Upper lobe of right lung (tissue), 1 donor: Measurements from ENCODE around the gene OSBPL5. TPM values are rescaled to one million over a fixed set of nuclear protein-coding genes. Genes with fewer than 3 reads are reported as not detected.

Experiments
- ATAC-seq: fragments of 200-7000 bp; cut with Tn5 transposase; one replicate; pipeline ENCODE4 v1.9.1; 2020; ENCODE audit warnings: mild to moderate bottlenecking, moderate library complexity
- DNase-seq: peaks from one replicate; pipeline ENCODE4 v3.0.0-alpha.2; 2020
- H3K27ac ChIP-seq: fragments of 200-600 bp; one replicate; pipeline ENCODE4 v1.8.0; 2022
- H3K27me3 ChIP-seq: fragments of 200-600 bp; one replicate; pipeline ENCODE4 v1.8.0; 2022; ENCODE audit warnings: mild to moderate bottlenecking
- H3K36me3 ChIP-seq: fragments of 200-600 bp; one replicate; pipeline ENCODE4 v1.8.0; 2022
- H3K4me1 ChIP-seq: fragments of 200-600 bp; one replicate; pipeline ENCODE4 v1.8.0; 2022
- H3K4me3 ChIP-seq: fragments of 200-600 bp; one replicate; pipeline ENCODE4 v1.8.0; 2022; ENCODE audit warnings: mild to moderate bottlenecking
- H3K9me3 ChIP-seq: fragments of 200-600 bp; one replicate; pipeline ENCODE4 v1.8.0; 2022
- intact Hi-C: fragments of 100-400 bp; cut with DNase I; formaldehyde crosslinking; loops from one replicate; pipeline ENCODE4 v1.11.0; 2022
- total RNA-seq: library from RNA; stranded (reverse); fragmentation: NEBNext Ultra II Directional; extraction: Animal tissue kit (Norgen Biotek cat#: 25700); gene quantifications from one replicate; pipeline ENCODE4 v1.2.1, GENCODE V29; 2021
- TF ChIP-seq, protein P1 (sequence below): fragments of 200-600 bp; IDR thresholded peaks from one replicate; pipeline ENCODE4 v1.8.0; 2022; ENCODE audit warnings: antibody characterized with exemption
- donor health status: DM: no; HTN: yes; CAD: no; lungs with severe emphysema.

OSBPL5 gene
- total RNA-seq, 1 donor from 2014 or later: 52.6 TPM

DNA sequence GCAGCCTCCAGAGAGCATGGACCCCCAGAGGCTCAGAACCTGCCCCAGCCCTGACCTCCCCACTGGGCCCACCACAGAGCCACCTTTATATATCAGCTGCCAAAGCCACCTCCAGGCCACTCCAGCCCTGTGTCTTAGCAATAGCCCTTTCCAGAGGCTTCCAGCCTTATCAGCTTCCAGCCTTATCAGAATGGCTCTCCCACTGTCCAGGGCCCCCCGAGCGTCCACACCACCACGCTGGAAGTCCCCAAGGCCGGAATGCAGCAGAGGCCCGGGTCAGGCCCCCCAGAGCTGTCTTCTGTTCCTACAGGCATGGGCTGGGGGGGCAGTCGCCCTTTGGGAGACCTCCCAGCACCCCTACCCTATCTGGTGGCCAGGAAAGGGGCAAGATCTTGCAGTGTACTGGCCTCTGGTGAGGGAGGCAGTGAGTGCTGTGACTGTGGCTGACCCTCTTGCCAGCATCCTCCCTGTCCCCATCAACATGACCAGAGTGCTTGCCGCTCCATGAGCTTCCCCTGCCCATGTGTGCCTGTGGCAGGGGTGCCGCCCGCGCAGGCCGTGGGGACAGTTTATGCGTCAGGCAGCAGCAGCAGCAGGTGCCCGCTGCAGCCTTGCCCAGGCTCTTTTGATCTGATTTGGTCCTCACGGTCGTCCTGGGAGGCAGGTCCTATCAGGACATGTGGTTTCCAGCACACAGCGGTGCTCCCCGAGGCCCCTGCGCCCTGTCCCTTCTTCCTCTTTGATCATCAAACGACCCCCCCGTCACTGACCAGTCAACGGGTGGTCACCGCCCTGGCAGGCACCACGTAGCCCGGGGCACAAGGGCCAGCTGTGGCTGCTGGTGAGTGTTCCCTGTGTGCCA, 15.9 kb downstream of the OSBPL5 start:
- peaks cover 10% of the 10 kb centered on the region for H3K4me1 ChIP-seq
- no peak for DNase-seq
- no peaks in the 10 kb centered on the region for H3K27me3 ChIP-seq
- H3K36me3 ChIP-seq: no peaks in the 10 kb centered on the region
- no peaks in the 10 kb centered on the region for H3K9me3 ChIP-seq
- ATAC-seq: no peak
- H3K4me3 ChIP-seq: no peak overlapping the region
- no peak overlapping the region for H3K27ac ChIP-seq
- intact Hi-C loops: no loop called here
- TF ChIP-seq, protein P1, sequence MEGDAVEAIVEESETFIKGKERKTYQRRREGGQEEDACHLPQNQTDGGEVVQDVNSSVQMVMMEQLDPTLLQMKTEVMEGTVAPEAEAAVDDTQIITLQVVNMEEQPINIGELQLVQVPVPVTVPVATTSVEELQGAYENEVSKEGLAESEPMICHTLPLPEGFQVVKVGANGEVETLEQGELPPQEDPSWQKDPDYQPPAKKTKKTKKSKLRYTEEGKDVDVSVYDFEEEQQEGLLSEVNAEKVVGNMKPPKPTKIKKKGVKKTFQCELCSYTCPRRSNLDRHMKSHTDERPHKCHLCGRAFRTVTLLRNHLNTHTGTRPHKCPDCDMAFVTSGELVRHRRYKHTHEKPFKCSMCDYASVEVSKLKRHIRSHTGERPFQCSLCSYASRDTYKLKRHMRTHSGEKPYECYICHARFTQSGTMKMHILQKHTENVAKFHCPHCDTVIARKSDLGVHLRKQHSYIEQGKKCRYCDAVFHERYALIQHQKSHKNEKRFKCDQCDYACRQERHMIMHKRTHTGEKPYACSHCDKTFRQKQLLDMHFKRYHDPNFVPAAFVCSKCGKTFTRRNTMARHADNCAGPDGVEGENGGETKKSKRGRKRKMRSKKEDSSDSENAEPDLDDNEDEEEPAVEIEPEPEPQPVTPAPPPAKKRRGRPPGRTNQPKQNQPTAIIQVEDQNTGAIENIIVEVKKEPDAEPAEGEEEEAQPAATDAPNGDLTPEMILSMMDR: no peak

DNA sequence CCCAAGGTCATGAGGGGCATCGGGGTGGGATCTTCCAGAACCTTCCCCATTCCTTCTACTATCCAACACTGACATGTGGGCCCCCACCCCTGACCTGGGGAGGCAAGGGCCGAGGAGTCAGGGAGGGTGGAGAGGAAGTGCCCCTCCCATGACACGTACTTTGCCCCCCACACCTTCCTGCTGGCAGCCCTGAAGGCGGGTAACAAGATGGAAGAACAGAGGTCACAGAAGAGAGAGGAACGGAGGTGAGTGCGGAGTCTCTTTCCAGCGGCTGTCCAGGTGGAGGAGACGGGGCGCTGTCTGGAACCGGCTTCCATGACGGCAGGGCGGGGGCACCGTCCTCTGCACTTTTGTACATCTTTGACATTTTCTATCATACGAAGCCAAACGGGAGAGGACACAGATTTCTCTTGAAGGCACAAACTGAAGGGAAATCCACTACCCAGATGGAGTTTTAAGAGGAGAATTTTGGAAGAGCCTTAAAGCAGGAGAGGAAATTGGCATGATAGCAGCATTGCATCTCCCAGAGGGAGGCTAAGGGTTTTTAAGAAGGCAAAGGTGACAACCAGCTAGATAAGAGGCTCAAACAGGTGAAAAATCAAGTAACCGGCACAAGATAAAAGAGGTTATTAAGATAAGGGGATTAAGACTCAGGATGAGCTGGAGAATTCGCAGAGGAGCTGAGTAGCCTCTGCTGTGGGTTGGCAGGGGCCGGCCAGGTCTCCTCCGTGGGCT, 16.7 kb downstream of the OSBPL5 start:
- Histone ChIP-seq H3K9me3 (no peaks in the 10 kb centered on the region), H3K27me3 (no peaks in the 10 kb centered on the region), H3K36me3 (no peaks in the 10 kb centered on the region), H3K27ac (no peak overlapping the region), H3K4me3 (no peak overlapping the region), H3K4me1 (peaks cover 7% of the 10 kb centered on the region)
- DNase-seq (no peak), ATAC-seq (no peak)
- TF ChIP-seq, protein P1: no peak
- intact Hi-C loops: no loop called here

DNA sequence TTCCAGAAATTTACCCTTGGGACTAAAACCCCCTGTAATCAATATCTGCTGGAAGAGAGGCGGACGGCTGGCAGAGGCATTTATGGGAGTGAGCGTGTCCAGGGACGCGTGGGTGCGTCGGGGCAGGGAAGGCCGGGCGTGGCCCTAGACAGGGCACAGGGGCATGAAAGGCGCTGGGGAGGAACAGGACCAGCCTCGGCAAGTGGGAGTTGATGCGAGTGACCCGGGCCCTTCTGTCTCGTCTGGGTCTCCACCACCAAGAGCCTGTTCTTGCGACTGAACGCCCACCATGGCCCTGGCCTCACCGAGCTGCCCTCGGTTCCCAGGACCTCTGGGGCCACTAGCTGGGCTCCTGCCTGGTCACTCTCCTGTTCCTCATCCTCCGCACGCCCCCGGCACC, 17.5 kb downstream of the OSBPL5 start:
- Histone ChIP-seq H3K27me3 (no peaks in the 10 kb centered on the region), H3K36me3 (no peaks in the 10 kb centered on the region), H3K9me3 (no peaks in the 10 kb centered on the region), H3K4me3 (no peak overlapping the region), H3K27ac (no peak overlapping the region), H3K4me1 (peaks cover under 1% of the 10 kb centered on the region)
- intact Hi-C loops: no loop called here
- no peak for ATAC-seq
- TF ChIP-seq, protein P1: no peak
- DNase-seq: no peak

DNA sequence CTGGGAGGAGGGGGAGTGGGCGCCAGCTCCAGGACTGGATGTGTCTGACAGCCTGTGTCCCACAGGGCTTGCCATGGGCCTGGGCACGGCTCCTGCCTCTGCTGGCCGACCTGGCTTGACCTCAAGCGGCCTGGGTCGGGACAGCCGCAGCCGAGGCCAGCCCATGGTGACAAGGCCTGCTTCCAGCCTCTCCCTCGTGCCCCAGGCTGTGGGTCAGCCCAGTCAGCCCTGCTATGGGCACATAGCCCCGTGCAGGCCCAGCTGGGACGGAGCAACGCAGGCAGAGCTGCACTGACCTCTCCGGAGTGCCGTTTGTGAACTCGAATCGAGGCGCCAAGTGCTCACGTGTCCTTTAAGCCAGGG, 17.9 kb downstream of the OSBPL5 start:
- no peak overlapping the region for H3K27ac ChIP-seq
- H3K27me3 ChIP-seq: no peaks in the 10 kb centered on the region
- no peak for ATAC-seq
- intact Hi-C loops: no loop called here
- H3K9me3 ChIP-seq: no peaks in the 10 kb centered on the region
- TF ChIP-seq, protein P1: no peak
- H3K4me1 ChIP-seq: no peaks in the 10 kb centered on the region
- no peaks in the 10 kb centered on the region for H3K36me3 ChIP-seq
- H3K4me3 ChIP-seq: no peak overlapping the region
- no peak for DNase-seq

DNA sequence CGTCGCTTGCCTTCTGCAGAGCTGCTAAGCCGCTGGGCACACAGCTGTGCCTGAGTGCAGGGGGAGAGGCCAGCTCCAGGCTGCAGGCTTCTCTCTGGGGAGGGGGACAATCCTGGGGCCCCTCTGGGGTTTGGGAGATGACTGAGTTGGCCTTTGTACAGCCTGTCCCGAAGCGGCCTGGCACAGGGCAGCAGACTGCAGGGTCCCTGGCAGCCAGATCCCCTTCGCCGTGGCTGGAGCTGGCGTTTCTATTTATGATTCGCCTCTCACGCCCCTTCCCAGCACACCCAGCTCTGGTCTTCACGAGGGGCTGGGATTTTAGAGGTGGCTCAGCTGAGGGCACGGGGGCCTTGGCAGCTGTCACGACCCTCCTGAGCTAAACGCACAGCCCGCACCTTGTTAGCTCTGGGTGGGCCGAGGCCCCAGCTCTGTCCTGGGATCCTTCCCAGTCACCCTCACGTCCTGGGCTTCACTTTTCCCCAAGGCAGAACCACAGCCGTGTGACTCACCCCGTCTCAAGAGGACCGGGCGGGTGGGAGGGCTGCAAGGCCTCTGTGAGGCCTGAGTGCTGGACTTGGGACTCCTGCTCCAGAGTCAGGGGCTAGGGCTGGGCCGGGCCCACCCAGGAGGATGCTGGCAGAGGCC, 18.4 kb downstream of the OSBPL5 start:
- Histone ChIP-seq H3K27ac (no peak overlapping the region), H3K9me3 (no peaks in the 10 kb centered on the region), H3K4me3 (no peak overlapping the region), H3K27me3 (no peaks in the 10 kb centered on the region), H3K36me3 (no peaks in the 10 kb centered on the region), H3K4me1 (no peaks in the 10 kb centered on the region)
- DNase-seq: no peak
- ATAC-seq: no peak
- intact Hi-C loops: no loop called here
- TF ChIP-seq, protein P1: no peak
